ENCODE results near the gene RTN4RL1. TPM values are rescaled to one million over a fixed set of nuclear protein-coding genes. Genes with fewer than 3 reads are reported as not detected.
"Not testable (repeated sequence)": the region's sequence is repeated elsewhere in the genome, so short reads cannot be mapped to it uniquely, and the experiment has no call there.

RTN4RL1 gene
- total RNA-seq, 2 donors from 2014 or later, result 5.4 to 8.0 TPM

DNA sequence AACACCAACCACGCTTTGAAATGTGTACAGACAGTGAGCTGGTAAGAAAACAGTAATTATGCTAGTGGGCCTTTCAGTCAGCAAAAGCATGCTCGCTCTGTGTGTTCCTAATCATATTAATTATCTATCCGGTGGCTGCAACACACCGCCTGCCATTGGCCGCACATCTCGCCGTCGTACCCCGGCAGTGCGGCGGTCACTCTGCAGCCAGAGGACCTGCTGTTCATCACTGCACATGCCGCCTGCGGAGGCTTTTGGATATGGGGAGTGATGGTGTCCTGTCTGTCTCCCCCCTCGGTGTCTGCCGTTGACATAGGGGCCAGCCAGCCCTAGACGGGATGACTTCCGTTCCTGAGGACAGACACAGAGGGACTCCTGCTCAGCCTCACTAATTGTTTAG is 126.8 kb downstream of the RTN4RL1 start:
- DNase-seq (ENCODE audit: low spot score) (no peak), ATAC-seq (ENCODE audit: insufficient number of reproducible peaks, low FRiP score, low read depth) (no peak)
- Histone ChIP-seq H3K27me3 (replicated peaks; ENCODE audit: insufficient read depth) (no peaks in the 10 kb centered on the region), H3K9me3 (no peaks in the 10 kb centered on the region), H3K4me3 (no peak overlapping the region), H3K4me1 (ENCODE audit: control insufficient read depth in 1 of 2, low read depth in 2 of 2) (no peaks in the 10 kb centered on the region), H3K27ac (no peak overlapping the region), H3K36me3 (peaks cover 42% of the 10 kb centered on the region)
- no peak for TF ChIP-seq CTCF (IDR thresholded peaks at IDR 0.05)

- DNase-seq (ENCODE audit: low spot score) (no peak), ATAC-seq (ENCODE audit: insufficient number of reproducible peaks, low FRiP score, low read depth) (no peak)
- no peak for TF ChIP-seq CTCF (IDR thresholded peaks at IDR 0.05)
- Histone ChIP-seq H3K4me1 (ENCODE audit: control insufficient read depth in 1 of 2, low read depth in 2 of 2) (no peaks in the 10 kb centered on the region), H3K27ac (no peak overlapping the region), H3K4me3 (no peak overlapping the region), H3K9me3 (no peaks in the 10 kb centered on the region), H3K27me3 (replicated peaks; ENCODE audit: insufficient read depth) (no peaks in the 10 kb centered on the region), H3K36me3 (peaks cover 42% of the 10 kb centered on the region)
These were observed 128.0 kb downstream of the RTN4RL1 start for GRCh38 chr17:1897105-1897656.

DNA sequence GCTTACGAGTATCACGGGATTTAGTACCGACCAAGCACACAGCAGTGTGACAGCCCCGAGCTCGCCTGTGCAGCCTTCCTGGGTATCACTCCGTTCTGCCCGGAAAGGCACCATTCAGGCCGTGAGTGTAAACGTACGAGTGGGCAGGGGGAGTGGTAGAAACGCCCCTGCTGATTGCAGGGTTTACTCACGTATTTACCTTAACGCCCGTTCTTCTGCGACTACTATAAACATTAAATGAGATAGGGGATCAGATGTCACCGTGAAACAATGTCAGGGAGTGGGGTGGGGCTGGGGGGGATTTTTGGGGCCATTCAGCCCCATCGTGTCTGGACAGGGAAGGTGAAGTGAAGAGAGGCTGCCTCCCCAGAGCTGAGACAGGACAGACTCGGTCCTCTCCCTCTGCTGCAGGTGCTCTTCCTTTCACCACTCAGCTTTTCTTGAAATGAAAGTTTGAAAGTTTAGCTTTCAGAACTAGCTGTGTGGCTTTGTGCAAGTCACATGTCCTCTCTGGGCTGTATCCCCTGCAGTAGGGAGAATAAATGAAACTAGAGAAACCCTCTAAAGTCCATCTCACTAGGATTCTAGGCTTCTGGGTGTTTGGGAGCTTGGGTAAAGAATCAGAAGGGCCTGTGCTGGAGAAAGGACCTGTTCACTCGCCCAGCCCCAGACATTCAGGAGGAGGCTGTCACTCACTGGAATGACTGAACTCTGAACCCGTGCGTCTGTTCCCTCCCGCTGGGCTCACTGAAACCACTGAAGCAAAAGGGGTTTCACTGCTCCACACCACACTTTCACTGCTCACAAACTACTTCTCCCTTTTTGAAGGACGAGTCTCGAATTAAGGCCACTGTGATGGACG is 128.7 kb downstream of the RTN4RL1 start:
- Histone ChIP-seq H3K9me3 (no peaks in the 10 kb centered on the region), H3K27ac (no peak overlapping the region), H3K36me3 (peaks cover 44% of the 10 kb centered on the region), H3K27me3 (replicated peaks; ENCODE audit: insufficient read depth) (no peaks in the 10 kb centered on the region), H3K4me3 (no peak overlapping the region), H3K4me1 (ENCODE audit: control insufficient read depth in 1 of 2, low read depth in 2 of 2) (no peaks in the 10 kb centered on the region)
- no peak for DNase-seq (ENCODE audit: low spot score)
- TF ChIP-seq CTCF (IDR thresholded peaks at IDR 0.05), result no peak
- no peak for ATAC-seq (ENCODE audit: insufficient number of reproducible peaks, low FRiP score, low read depth)

DNA sequence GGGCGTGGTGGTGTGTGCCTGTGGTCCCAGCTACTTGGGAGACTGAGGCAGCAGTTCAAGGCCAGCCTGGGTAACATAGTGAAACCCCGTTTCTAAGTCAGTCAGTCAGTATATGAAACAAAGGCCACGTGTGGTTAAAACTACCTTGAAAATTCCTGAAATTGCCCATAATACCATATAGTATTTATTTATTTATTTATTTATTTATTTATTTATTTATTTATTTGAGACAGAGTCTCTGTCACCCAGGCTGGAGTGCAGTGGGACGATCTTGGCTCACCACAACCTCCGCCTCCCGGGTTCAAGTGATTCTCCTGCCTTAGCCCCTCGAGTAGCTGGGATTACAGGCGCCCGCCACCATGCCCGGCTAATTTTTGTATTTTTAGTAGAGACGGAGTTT is 129.7 kb downstream of the RTN4RL1 start:
- DNase-seq (ENCODE audit: low spot score); H3K4me3 ChIP-seq; ATAC-seq (ENCODE audit: insufficient number of reproducible peaks, low FRiP score, low read depth); H3K27ac ChIP-seq; H3K9me3 ChIP-seq; H3K4me1 ChIP-seq (ENCODE audit: control insufficient read depth in 1 of 2, low read depth in 2 of 2); H3K27me3 ChIP-seq (replicated peaks; ENCODE audit: insufficient read depth): not testable (repeated sequence)
- H3K36me3 ChIP-seq, result peaks cover 44% of the 10 kb centered on the region

DNA sequence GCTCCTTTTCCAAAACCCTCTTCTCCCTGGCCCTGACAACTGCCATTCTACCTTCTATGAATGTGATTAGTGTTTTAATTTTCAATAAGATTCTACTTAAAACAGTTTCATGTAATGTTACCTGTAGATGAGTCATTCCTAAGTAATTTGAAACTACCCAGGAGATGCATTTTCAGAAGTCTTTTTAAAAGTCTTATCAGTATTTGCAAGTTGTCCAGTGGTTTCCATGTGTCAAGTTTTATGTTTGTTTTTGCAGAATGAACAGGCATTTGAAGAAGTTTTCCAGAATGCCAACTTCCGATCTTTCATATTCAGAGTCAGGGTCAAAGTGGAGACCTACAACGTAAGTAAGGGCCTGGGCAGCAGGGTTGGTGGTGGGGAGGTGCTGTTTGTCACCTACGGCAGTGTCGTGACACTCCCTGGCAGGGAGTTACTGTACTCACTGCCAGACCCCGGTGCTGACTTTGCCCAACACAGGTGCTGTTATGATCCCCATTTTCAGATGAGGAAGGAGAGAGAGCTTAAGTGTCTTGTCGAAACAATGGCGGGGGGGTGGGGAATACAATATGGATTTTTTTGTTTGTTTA is 130.3 kb downstream of the RTN4RL1 start:
- TF ChIP-seq CTCF (IDR thresholded peaks at IDR 0.05), result no peak
- no peaks in the 10 kb centered on the region for H3K27me3 ChIP-seq (replicated peaks; ENCODE audit: insufficient read depth)
- H3K27ac ChIP-seq, result no peak overlapping the region
- no peaks in the 10 kb centered on the region for H3K9me3 ChIP-seq
- H3K36me3 ChIP-seq, result peaks cover 48% of the 10 kb centered on the region
- no peak overlapping the region for H3K4me3 ChIP-seq
- ATAC-seq (ENCODE audit: insufficient number of reproducible peaks, low FRiP score, low read depth) (no peak), DNase-seq (ENCODE audit: low spot score) (no peak)
- no peaks in the 10 kb centered on the region for H3K4me1 ChIP-seq (ENCODE audit: control insufficient read depth in 1 of 2, low read depth in 2 of 2)
